H1 (cell line): ENCODE results near the gene PRXL2B. TPM values are rescaled to one million over a fixed set of nuclear protein-coding genes. Genes with fewer than 3 reads are reported as not detected.

Experiments used
- CTCF ChIA-PET: fragments of 300-600 bp; sonication (Branson Sonifier 250); formaldehyde crosslinking; loops from one replicate; lab custom pipeline; 2021; ENCODE audit not compliant: partially characterized antibody; lab: Charles Lee
- POLR2A ChIA-PET: fragments of 300-600 bp; sonication (Branson Sonifier 250); formaldehyde crosslinking; loops from one replicate; lab custom pipeline; 2021; ENCODE audit warnings: inconsistent platforms; ENCODE audit not compliant: partially characterized antibody; lab: Charles Lee
- DNase-seq, 2 experiments: peaks; one replicate each; pipeline versions ENCODE4 v3.0.0 to v3.0.0-alpha.2; 2010 to 2022; ENCODE audit warnings: low spot score in 2 of 2, low read depth in 1 of 2, mixed read lengths in 1 of 2
- FAIRE-seq: peaks from 2 replicates; lab custom pipeline; 2011; peaks lifted over from hg19 to GRCh38; lab: Jason Lieb, UNC
- H2AFZ ChIP-seq: 2 replicates; pipeline ENCODE4 v1.8.1; 2012; ENCODE audit warnings: low read length, inconsistent platforms
- H2AK5ac ChIP-seq: 2 replicates; pipeline ENCODE4 v1.6.1; 2013; ENCODE audit warnings: low read depth, low read length
- H2BK120ac ChIP-seq: replicated peaks from 2 replicates; pipeline ENCODE3; 2013; ENCODE audit warnings: low read depth, low read length, inconsistent platforms
- H2BK12ac ChIP-seq: 2 replicates; pipeline ENCODE4 v1.6.1; 2013; ENCODE audit warnings: low read depth, low read length
- H2BK15ac ChIP-seq: 2 replicates; pipeline ENCODE4 v1.6.1; 2013; ENCODE audit warnings: low read length
- H2BK20ac ChIP-seq: 2 replicates; pipeline ENCODE4 v1.6.1; 2013; ENCODE audit warnings: low read length
- H2BK5ac ChIP-seq: 2 replicates; pipeline ENCODE4 v1.6.1; 2013; ENCODE audit warnings: low read depth, low read length
- H3K14ac ChIP-seq: 2 replicates; pipeline ENCODE4 v1.6.1; 2013; ENCODE audit warnings: inconsistent platforms; ENCODE audit not compliant: insufficient read length
- H3K18ac ChIP-seq: 2 replicates; pipeline ENCODE4 v1.6.1; 2013; ENCODE audit warnings: low read length; ENCODE audit errors: extremely low read depth
- H3K23ac ChIP-seq: 2 replicates; pipeline ENCODE4 v1.6.1; 2013; ENCODE audit warnings: inconsistent platforms; ENCODE audit not compliant: insufficient read length
- H3K23me2 ChIP-seq: 2 replicates; pipeline ENCODE4 v1.6.1; 2013; ENCODE audit warnings: low read depth, low read length
- H3K27ac ChIP-seq: 2 replicates; pipeline ENCODE4 v1.6.1; 2011; ENCODE audit warnings: low read depth, low read length, inconsistent platforms
- H3K27me3 ChIP-seq, 4 experiments: replicated peaks in 1 of 4; 1 replicate in 1 of 4; 2 replicates in 3 of 4; pipeline versions ENCODE4 v1.6.1 to v1.8.1; 2011 to 2013; ENCODE audit warnings: low read length in 3 of 4, mild to moderate bottlenecking in 3 of 4, inconsistent platforms in 2 of 4, mixed read lengths in 2 of 4, moderate library complexity in 1 of 4; ENCODE audit not compliant: control insufficient read depth in 3 of 4, insufficient read depth in 3 of 4; ENCODE audit errors: extremely low read depth in 1 of 4
- H3K36me3 ChIP-seq, 4 experiments: 2 replicates each; pipeline versions ENCODE4 v1.6.1 to v1.8.1; 2011 to 2013; ENCODE audit warnings: mild to moderate bottlenecking in 4 of 4, low read length in 3 of 4, moderate library complexity in 2 of 4, control low read depth in 1 of 4, inconsistent platforms in 1 of 4; ENCODE audit not compliant: insufficient read depth in 4 of 4, control insufficient read depth in 2 of 4
- H3K4ac ChIP-seq: replicated peaks from 2 replicates; pipeline ENCODE3; 2013; ENCODE audit warnings: low read length, low read depth, mixed read lengths, inconsistent platforms; ENCODE audit not compliant: insufficient read length
- H3K4me1 ChIP-seq, 4 experiments: replicated peaks in 1 of 4; 1 replicate in 1 of 4; 2 replicates in 3 of 4; pipeline versions ENCODE4 v1.6.1 to v1.8.1; 2011 to 2013; ENCODE audit warnings: low read length in 3 of 4, inconsistent platforms in 2 of 4, mixed read lengths in 1 of 4; ENCODE audit not compliant: insufficient read depth in 4 of 4, control insufficient read depth in 3 of 4
- H3K4me2 ChIP-seq, 2 experiments: 2 replicates each; pipeline versions ENCODE4 v1.6.1 to v1.8.1; 2011 to 2013; ENCODE audit warnings: low read depth in 2 of 2, low read length in 2 of 2, control low read depth in 1 of 2, inconsistent platforms in 1 of 2, mild to moderate bottlenecking in 1 of 2; ENCODE audit not compliant: insufficient read depth in 1 of 2
- H3K4me3 ChIP-seq, 4 experiments: fragments of 200-600, 300-600 bp in 1 of 4; sonication (generic), shearing (Covaris generic), sonication (Bioruptor Twin) in 1 of 4; 2 replicates each; pipeline versions ENCODE4 v1.5.1 to v1.8.1; 2011 to 2016; ENCODE audit warnings: low read length in 4 of 4, low read depth in 3 of 4, control low read depth in 2 of 4, inconsistent platforms in 2 of 4, mild to moderate bottlenecking in 2 of 4, mixed read lengths in 1 of 4, moderate library complexity in 1 of 4; ENCODE audit not compliant: insufficient read depth in 2 of 4; ENCODE audit errors: extremely low read depth in 1 of 4
- H3K56ac ChIP-seq: replicated peaks from 2 replicates; pipeline ENCODE3; 2013; ENCODE audit warnings: low read depth, mild to moderate bottlenecking, mixed read lengths, low read length, inconsistent platforms; ENCODE audit not compliant: insufficient read length
- H3K79me1 ChIP-seq: 2 replicates; pipeline ENCODE4 v1.6.1; 2013; ENCODE audit warnings: low read depth, low read length, control low read depth
- H3K79me2 ChIP-seq, 2 experiments: 2 replicates each; pipeline versions ENCODE4 v1.6.1 to v1.8.1; 2012 to 2013; ENCODE audit warnings: low read length in 2 of 2, mild to moderate bottlenecking in 2 of 2, inconsistent platforms in 1 of 2; ENCODE audit not compliant: insufficient read depth in 2 of 2, control insufficient read depth in 1 of 2
- H3K9ac ChIP-seq, 4 experiments: replicated peaks in 1 of 4; 1 replicate in 1 of 4; 2 replicates in 3 of 4; pipeline versions ENCODE4 v1.6.1 to v1.8.1; 2011 to 2013; ENCODE audit warnings: low read depth in 3 of 4, low read length in 3 of 4, control low read depth in 2 of 4, mild to moderate bottlenecking in 2 of 4, moderate library complexity in 2 of 4, inconsistent platforms in 1 of 4; ENCODE audit errors: extremely low read depth in 1 of 4
- H3K9me3 ChIP-seq, 2 experiments: 2 replicates each; pipeline versions ENCODE4 v1.6.1 to v1.8.1; 2012 to 2013; ENCODE audit warnings: mild to moderate bottlenecking in 2 of 2, moderate library complexity in 2 of 2, control low read depth in 1 of 2, inconsistent platforms in 1 of 2, low read depth in 1 of 2, low read length in 1 of 2, mixed read lengths in 1 of 2; ENCODE audit not compliant: insufficient read depth in 2 of 2
- H4K20me1 ChIP-seq, 2 experiments: replicated peaks in 1 of 2; 2 replicates each; pipeline versions ENCODE3 to v1.8.1; 2011 to 2013; ENCODE audit warnings: inconsistent platforms in 2 of 2, low read length in 2 of 2, mild to moderate bottlenecking in 1 of 2; ENCODE audit not compliant: insufficient read depth in 2 of 2, control insufficient read depth in 1 of 2
- H4K5ac ChIP-seq: 2 replicates; pipeline ENCODE4 v1.6.1; 2013; ENCODE audit warnings: low read length, low read depth, mixed read lengths, inconsistent platforms; ENCODE audit not compliant: insufficient read length
- H4K8ac ChIP-seq: 2 replicates; pipeline ENCODE4 v1.8.0; 2013; ENCODE audit warnings: mild to moderate bottlenecking, moderate library complexity, low read length, inconsistent platforms; ENCODE audit not compliant: insufficient read depth; ENCODE audit errors: extremely low read depth
- H4K91ac ChIP-seq: replicated peaks from 2 replicates; pipeline ENCODE3; 2013; ENCODE audit warnings: low read length, mixed read lengths, inconsistent platforms; ENCODE audit not compliant: insufficient read length
- CEBPB ChIP-seq: IDR thresholded peaks from 2 replicates; pipeline ENCODE4 v1.6.1; 2012; ENCODE audit warnings: low read depth, low read length
- CTBP2 ChIP-seq: IDR thresholded peaks from 2 replicates; pipeline ENCODE4 v1.7.0; 2011; ENCODE audit warnings: borderline replicate concordance, mild to moderate bottlenecking, moderate library complexity, mixed read lengths, low read length; ENCODE audit not compliant: insufficient read depth, insufficient read length
- EP300 ChIP-seq, 2 experiments: IDR thresholded peaks; 1 replicate in 1 of 2; 2 replicates in 1 of 2; pipeline ENCODE4 v1.6.1; 2011 to 2012; ENCODE audit warnings: low read depth in 2 of 2, low read length in 2 of 2, mild to moderate bottlenecking in 2 of 2, borderline replicate concordance in 1 of 2, inconsistent platforms in 1 of 2, moderate library complexity in 1 of 2
- FOSL1 ChIP-seq: IDR thresholded peaks from 2 replicates; pipeline ENCODE4 v1.6.1; 2011; ENCODE audit warnings: mild to moderate bottlenecking, low read depth, low read length, moderate library complexity; ENCODE audit not compliant: insufficient read depth
- JUN ChIP-seq: IDR thresholded peaks from 2 replicates; pipeline ENCODE4 v1.6.1; 2011; ENCODE audit warnings: low read depth, mild to moderate bottlenecking, improper control_type of control experiment, low read length
- MAX ChIP-seq: IDR thresholded peaks from 2 replicates; pipeline ENCODE4 v1.6.1; 2012; ENCODE audit warnings: inconsistent platforms
- PHF8 ChIP-seq: fragments of 200-600 bp; sonication (generic); conservative IDR thresholded peaks from 2 replicates; pipeline ENCODE4 v1.7.1; 2012; ENCODE audit warnings: low read depth, mild to moderate bottlenecking, inconsistent platforms, low read length, moderate library complexity
- RAD21 ChIP-seq, 2 experiments: IDR thresholded peaks in 1 of 2; conservative IDR thresholded peaks in 1 of 2; 2 replicates each; pipeline ENCODE4 v1.6.1; 2011; ENCODE audit warnings: low read depth in 2 of 2, low read length in 2 of 2, improper control_type of control experiment in 1 of 2, inconsistent platforms in 1 of 2, mild to moderate bottlenecking in 1 of 2, moderate library complexity in 1 of 2
- SAP30 ChIP-seq: fragments of 300-600 bp; sonication (generic); IDR thresholded peaks from 2 replicates; pipeline ENCODE4 v1.7.1; 2012; ENCODE audit warnings: low read length, moderate library complexity, mild to moderate bottlenecking, inconsistent platforms; ENCODE audit not compliant: insufficient read depth, insufficient replicate concordance
- SIX5 ChIP-seq: IDR thresholded peaks from 2 replicates; pipeline ENCODE4 v1.6.1; 2011; ENCODE audit warnings: mild to moderate bottlenecking, low read depth, low read length
- USF2 ChIP-seq: IDR thresholded peaks from 2 replicates; pipeline ENCODE4 v1.6.1; 2011; ENCODE audit warnings: low read length, improper control_type of control experiment
- YY1 ChIP-seq: IDR thresholded peaks from 2 replicates; pipeline ENCODE4 v1.6.1; 2011; ENCODE audit warnings: low read depth, mild to moderate bottlenecking, low read length
- WGBS, 2 experiments: shearing (Covaris generic) in 1 of 2; methylation state at CpG; one replicate each; pipeline versions ENCODE4 v1.1.6 to v1.1.7; 2013 to 2015; ENCODE audit warnings: low lambda C conversion rate in 2 of 2, mixed read lengths in 2 of 2, inconsistent platforms in 1 of 2, low coverage in 1 of 2, missing lambda C conversion rate in 1 of 2; ENCODE audit not compliant: insufficient replicate concordance in 2 of 2, insufficient coverage in 1 of 2, insufficient read length in 1 of 2; ENCODE audit errors: extremely low coverage in 1 of 2, missing lambda C conversion rate in 1 of 2; 5-methylcytosine and 5-hydroxymethylcytosine counted together
- polyA plus RNA-seq, 7 experiments: library from polyadenylated mRNA; depleted of rRNA in 3 of 7; stranded (reverse) in 5 of 7; unstranded in 2 of 7; fragments of >200 nt in 5 of 7; fragments of 200-250 nt in 2 of 7; gene quantifications; 1 replicate in 5 of 7; 2 replicates in 1 of 7; 4 replicates in 1 of 7; pipeline versions ENCODE4 v1.2.1 to v1.2.3, GENCODE V29; 2011 to 2013; ENCODE audit warnings: missing spikeins in 2 of 7, mixed read lengths in 2 of 7
- total RNA-seq: library from RNA; stranded (reverse); fragmentation: NEBNext Ultra II Directional; extraction: Animal tissue kit (Norgen Biotek cat#: 25700); gene quantifications from 2 replicates; pipeline ENCODE4 v1.2.1, GENCODE V29; 2021

Gene PRXL2B
- total and polyA plus RNA-seq, 2 of the 8 experiments (the other 6 are each of a cell fraction or from before 2014, with no cell fraction given) = 35.3 to 46.0 TPM

- Histone ChIP-seq H3K9me3 (no peaks in the 10 kb centered on the region), H4K20me1 (no peaks in the 10 kb centered on the region), H2BK120ac (no peak overlapping the region), H3K4me2 (no peak overlapping the region), H3K27me3 (no peaks in the 10 kb centered on the region), H3K4ac (no peak overlapping the region), H3K23ac (no peak overlapping the region), H2BK15ac (no peak overlapping the region), H3K4me1 (peaks cover 0 to 24% (median 9%) of the 10 kb centered on the region in 4 experiments; a peak in 4 of 7 replicates), H3K9ac (no peak overlapping the region), H3K14ac (no peak overlapping the region), H2AK5ac (no peak overlapping the region), H2BK20ac (no peak overlapping the region), H3K56ac (no peak overlapping the region), H3K18ac (no peak overlapping the region), H3K79me2 (no peaks in the 10 kb centered on the region), H2BK5ac (no peak overlapping the region), H3K23me2 (peaks cover 10% of the 10 kb centered on the region), H4K91ac (no peak overlapping the region), H4K5ac (no peak overlapping the region), H3K27ac (no peak overlapping the region), H2BK12ac (no peak overlapping the region), H2AFZ (no peak overlapping the region), H3K79me1 (no peaks in the 10 kb centered on the region; the same call in 1 of the 2 replicates), H3K4me3 (no peak overlapping the region), H3K36me3 (no peaks in the 10 kb centered on the region), H4K8ac (no peak overlapping the region)
- ChIA-PET POLR2A (interaction anchor here (0.6 to 1.6 kb wide), 3 partner anchors 11 to 903 kb away, joined by 3 read pairs; no protein-coding TSS in a partner anchor), CTCF (interaction anchor here (1.0 to 4.5 kb wide), 5 partner anchors 21 to 200 kb away, joined by 3 to 24 read pairs (median 3); partner anchors contain the start of gene TNFRSF14)
- DNase-seq = no peak
- FAIRE-seq = no peak
- 85% methylated on average over 7 of the region's 7 CpGs; no CpG with 5 or more reads in 1 of the 2 experiments for WGBS, 2 experiments
- no peak for TF ChIP-seq USF2
- TF ChIP-seq CTBP2 = no peak
- TF ChIP-seq FOSL1 = no peak
- TF ChIP-seq EP300 (IDR thresholded peaks at IDR 0.05; ENCODE audit: borderline replicate concordance in 1 of 2, low read depth in 2 of 2, low read length in 2 of 2) = no peak
- TF ChIP-seq YY1 = no peak
- no peak for TF ChIP-seq MAX
- no peak for TF ChIP-seq SAP30
- TF ChIP-seq PHF8 = no peak
- no peak for TF ChIP-seq JUN
- no peak for TF ChIP-seq RAD21 (IDR thresholded peaks at IDR 0.05 in 1 of 2, conservative IDR thresholded peaks at IDR 0.05 in 1 of 2; ENCODE audit: low read depth in 2 of 2, low read length in 2 of 2)
- no peak for TF ChIP-seq CEBPB
- no peak for TF ChIP-seq SIX5
These were observed 4.2 kb upstream of the PRXL2B start for GRCh38 chr1:2582391-2582790.
